GM18520 (cell line): Measurements from ENCODE around the gene NR6A1.

Experiments
- ATAC-seq: cut with Tn5 transposase; IDR thresholded peaks from one replicate; pipeline ENCODE4 v1.9.1; 2021; ENCODE audit not compliant: unreplicated experiment

The NR6A1 gene

GRCh38 chr9:124662561-124662960 is 108.5 kb downstream of the NR6A1 start:
- ATAC-seq = no peak

- ATAC-seq = no peak
Measured at GRCh38 chr9:124661271-124661670, 109.8 kb downstream of the NR6A1 start.

- no peak for ATAC-seq
Measured at GRCh38 chr9:124660341-124660801, 110.7 kb downstream of the NR6A1 start.

GRCh38 chr9:124659099-124659659 is 111.9 kb downstream of the NR6A1 start:
- no peak for ATAC-seq

- ATAC-seq = no peak
Measured at GRCh38 chr9:124658165-124659017, 112.7 kb downstream of the NR6A1 start.

GRCh38 chr9:124657516-124657915 is 113.6 kb downstream of the NR6A1 start:
- ATAC-seq = no peak

GRCh38 chr9:124654431-124654830 is 116.7 kb downstream of the NR6A1 start:
- no peak for ATAC-seq

- ATAC-seq = no peak
Measured at GRCh38 chr9:124652615-124653393, 118.3 kb downstream of the NR6A1 start.

GRCh38 chr9:124652203-124652602 is 118.9 kb downstream of the NR6A1 start:
- ATAC-seq = no peak

GRCh38 chr9:124645274-124645673 is 125.8 kb downstream of the NR6A1 start:
- ATAC-seq = no peak

- ATAC-seq = no peak
Measured at GRCh38 chr9:124639637-124640036, 131.5 kb downstream of the NR6A1 start.

GRCh38 chr9:124635285-124635684 is 135.8 kb downstream of the NR6A1 start:
- no peak for ATAC-seq

GRCh38 chr9:124632077-124632621 is 139.0 kb downstream of the NR6A1 start:
- no peak for ATAC-seq

- no peak for ATAC-seq
Measured at GRCh38 chr9:124631326-124631725, 139.8 kb downstream of the NR6A1 start.

GRCh38 chr9:124629600-124629999 is 141.5 kb downstream of the NR6A1 start:
- no peak for ATAC-seq

GRCh38 chr9:124628741-124629140 is 142.4 kb downstream of the NR6A1 start:
- ATAC-seq = no peak

GRCh38 chr9:124626276-124626675 is 144.8 kb downstream of the NR6A1 start:
- no peak for ATAC-seq

- no peak for ATAC-seq
Measured at GRCh38 chr9:124625087-124625486, 146.0 kb downstream of the NR6A1 start.

- no peak for ATAC-seq
Measured at GRCh38 chr9:124624735-124624992, 146.4 kb downstream of the NR6A1 start.

- no peak for ATAC-seq
Measured at GRCh38 chr9:124623966-124624734, 147.0 kb downstream of the NR6A1 start.

GRCh38 chr9:124622882-124623281 is 148.2 kb downstream of the NR6A1 start:
- ATAC-seq = no peak
